Thyroid gland (tissue), 4 donors: Measurements from ENCODE around the gene REXO4.
A peak's percentile ranks its signal among the peaks of the same experiment; 100 is the strongest.

Experiments used
- CTCF ChIP-seq, 6 experiments: fragments of 200-600 bp in 3 of 6; fragments of 450-650 bp in 3 of 6; sonication (generic) in 3 of 6; IDR thresholded peaks; one replicate each; pipeline ENCODE4 v1.5.1; 2016 to 2019; ENCODE audit warnings: antibody characterized with exemption in 6 of 6, mild to moderate bottlenecking in 2 of 6, inconsistent platforms in 1 of 6, moderate library complexity in 1 of 6
- POLR2A ChIP-seq, 2 donors: fragments of 450-650 bp; IDR thresholded peaks; one replicate each; pipeline ENCODE4 v1.6.1; 2017; ENCODE audit warnings: antibody characterized with exemption in 2 of 2, mild to moderate bottlenecking in 2 of 2, moderate library complexity in 1 of 2

- TF ChIP-seq CTCF (IDR thresholded peaks at IDR 0.05) (peak; percentile 68 to 91 (median 77)), POLR2A (IDR thresholded peaks at IDR 0.05) (no peak)
These were observed 11.1 kb downstream of the REXO4 start for GRCh38 chr9:133406480-133407307.
